Prostate gland (tissue), 2 donors: Measurements from ENCODE around the gene MAML2. TPM values are rescaled to one million over a fixed set of nuclear protein-coding genes. Genes with fewer than 3 reads are reported as not detected.

Experiments used
- DNase-seq: peaks from one replicate; pipeline ENCODE4 v3.0.0-alpha.2; 2019; ENCODE audit warnings: low spot score
- H3K27ac ChIP-seq, 2 donors: fragments of 200-600 bp; sonication (generic); 2 replicates each; pipeline ENCODE4 v1.5.1; 2017 to 2019
- H3K27me3 ChIP-seq: fragments of 200-600 bp; sonication (generic); replicated peaks from 2 replicates; pipeline ENCODE4 v1.5.1; 2019; ENCODE audit not compliant: insufficient read depth
- H3K36me3 ChIP-seq, 2 donors: fragments of 200-600 bp; sonication (generic); 1 replicate in 1 of 2; 2 replicates in 1 of 2; pipeline versions ENCODE4 v1.5.1 to v1.8.1; 2017 to 2019
- H3K4me1 ChIP-seq: fragments of 200-600 bp; sonication (generic); replicated peaks from 2 replicates; pipeline ENCODE4 v1.5.1; 2019
- H3K4me3 ChIP-seq, 2 donors: fragments of 200-600 bp; sonication (generic); 2 replicates each; pipeline ENCODE4 v1.5.1; 2017 to 2019
- H3K9me3 ChIP-seq: fragments of 200-600 bp; sonication (generic); 2 replicates; pipeline ENCODE4 v1.5.1; 2017
- POLR2A ChIP-seq: fragments of 450-650 bp; IDR thresholded peaks from one replicate; pipeline ENCODE4 v1.6.1; 2016; ENCODE audit warnings: antibody characterized with exemption, mild to moderate bottlenecking
- POLR2AphosphoS5 ChIP-seq: sonication (generic); formaldehyde crosslinking; IDR thresholded peaks from one replicate; pipeline ENCODE4 v1.6.1; 2017; ENCODE audit warnings: antibody characterized with exemption
- WGBS: methylation state at CpG from one replicate; pipeline ENCODE4 v1.1.5; 2018; 5-methylcytosine and 5-hydroxymethylcytosine counted together
- intact Hi-C: fragments of 100-400 bp; cut with DNase I; formaldehyde crosslinking; loops from one replicate; pipeline ENCODE4 v1.14.2; 2022
- total RNA-seq, 2 donors: library from RNA; depleted of rRNA; stranded (reverse); fragments of >200 nt; gene quantifications; one replicate each; pipeline ENCODE4 v1.1.0, GENCODE V29; 2016
- TF ChIP-seq, protein P1 (sequence below), 4 experiments: fragments of 200-600 bp in 2 of 4; fragments of 450-650 bp in 2 of 4; sonication (generic) in 2 of 4; IDR thresholded peaks; 1 replicate in 3 of 4; 2 replicates in 1 of 4; pipeline ENCODE4 v1.5.1; 2016 to 2019; ENCODE audit warnings: antibody characterized with exemption in 4 of 4, mild to moderate bottlenecking in 2 of 4, moderate library complexity in 2 of 4

The MAML2 gene
- total RNA-seq, 2 donors from 2014 or later, result 28.9 to 30.4 TPM

DNA sequence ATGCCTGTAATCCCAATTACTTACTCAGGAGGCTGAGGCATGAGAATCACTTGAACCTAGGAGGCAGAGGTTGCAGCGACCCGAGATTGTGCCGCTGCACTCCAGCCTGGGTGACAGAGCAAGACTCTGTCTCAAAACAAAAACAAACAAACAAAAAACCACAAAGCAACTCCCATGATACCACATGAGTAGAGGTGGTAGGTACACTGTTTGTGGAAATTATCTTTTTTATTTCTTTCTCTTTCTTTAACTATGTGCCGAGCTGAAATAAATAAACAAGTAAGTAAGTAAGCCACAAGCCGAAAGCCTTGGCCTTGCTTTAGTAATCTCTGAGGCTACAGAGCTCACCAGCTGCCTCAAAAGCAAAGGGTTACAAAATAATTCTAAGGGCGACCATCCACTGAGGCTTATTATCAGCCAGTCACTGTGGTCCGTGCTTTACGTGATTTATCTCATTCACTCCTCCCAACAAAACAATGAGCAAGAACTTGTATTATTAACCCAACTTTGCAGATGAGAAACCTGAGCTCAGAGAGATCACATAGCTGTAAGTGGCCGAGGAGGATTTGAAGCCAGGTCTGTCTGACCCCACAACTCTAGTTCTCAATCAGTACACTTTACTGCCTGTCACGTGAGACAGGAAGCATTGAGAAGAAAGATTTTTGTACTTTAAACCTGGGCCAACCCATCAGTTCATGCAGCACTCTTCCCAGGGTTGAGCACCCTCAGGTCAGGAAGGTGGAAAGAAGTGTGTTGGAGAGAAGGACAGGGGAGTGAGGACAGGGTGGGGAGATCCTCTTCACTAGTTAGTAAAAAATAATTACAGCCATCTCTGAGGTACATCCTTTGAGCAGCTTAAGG, 349.3 kb downstream of the MAML2 start:
- WGBS, result 80% methylated on average over 10 of the region's 10 CpGs

DNA sequence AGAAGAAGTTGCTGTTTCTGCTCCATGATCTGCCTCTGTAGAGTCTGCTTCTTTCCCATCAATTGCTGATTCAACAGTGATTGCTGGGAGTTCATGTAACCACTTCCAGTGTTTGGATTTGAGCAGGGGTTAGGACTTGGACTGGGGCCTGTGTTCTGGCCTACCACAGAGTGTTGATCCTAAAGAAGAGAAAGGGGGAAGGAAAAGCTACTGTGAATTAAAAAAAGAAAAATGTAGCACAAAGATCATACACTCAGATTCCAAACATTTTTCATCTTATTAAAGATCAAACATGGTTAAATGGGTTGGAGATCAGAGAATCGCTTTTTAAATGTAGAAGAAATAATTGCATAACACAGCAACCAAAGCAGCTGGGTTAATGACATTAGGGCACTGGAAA, 351.4 kb downstream of the MAML2 start:
- no peaks in the 10 kb centered on the region for H3K9me3 ChIP-seq
- TF ChIP-seq, protein P1, sequence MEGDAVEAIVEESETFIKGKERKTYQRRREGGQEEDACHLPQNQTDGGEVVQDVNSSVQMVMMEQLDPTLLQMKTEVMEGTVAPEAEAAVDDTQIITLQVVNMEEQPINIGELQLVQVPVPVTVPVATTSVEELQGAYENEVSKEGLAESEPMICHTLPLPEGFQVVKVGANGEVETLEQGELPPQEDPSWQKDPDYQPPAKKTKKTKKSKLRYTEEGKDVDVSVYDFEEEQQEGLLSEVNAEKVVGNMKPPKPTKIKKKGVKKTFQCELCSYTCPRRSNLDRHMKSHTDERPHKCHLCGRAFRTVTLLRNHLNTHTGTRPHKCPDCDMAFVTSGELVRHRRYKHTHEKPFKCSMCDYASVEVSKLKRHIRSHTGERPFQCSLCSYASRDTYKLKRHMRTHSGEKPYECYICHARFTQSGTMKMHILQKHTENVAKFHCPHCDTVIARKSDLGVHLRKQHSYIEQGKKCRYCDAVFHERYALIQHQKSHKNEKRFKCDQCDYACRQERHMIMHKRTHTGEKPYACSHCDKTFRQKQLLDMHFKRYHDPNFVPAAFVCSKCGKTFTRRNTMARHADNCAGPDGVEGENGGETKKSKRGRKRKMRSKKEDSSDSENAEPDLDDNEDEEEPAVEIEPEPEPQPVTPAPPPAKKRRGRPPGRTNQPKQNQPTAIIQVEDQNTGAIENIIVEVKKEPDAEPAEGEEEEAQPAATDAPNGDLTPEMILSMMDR (IDR thresholded peaks at IDR 0.05), result no peak
- TF ChIP-seq POLR2AphosphoS5 (no peak), POLR2A (no peak)
- 58% methylated on average over 1 of the region's 1 CpG for WGBS
- no peaks in the 10 kb centered on the region for H3K36me3 ChIP-seq
- intact Hi-C loops, result no loop called here
- H3K4me1 ChIP-seq, result no peaks in the 10 kb centered on the region
- H3K4me3 ChIP-seq, result no peak overlapping the region
- H3K27ac ChIP-seq, result no peak overlapping the region
- DNase-seq, result no peak
- H3K27me3 ChIP-seq, result no peaks in the 10 kb centered on the region

More for the DNA sequence above, 349.3 kb downstream of the MAML2 start:
- Histone ChIP-seq H3K27ac (no peak overlapping the region), H3K36me3 (no peaks in the 10 kb centered on the region), H3K4me1 (no peaks in the 10 kb centered on the region), H3K9me3 (no peaks in the 10 kb centered on the region), H3K27me3 (no peaks in the 10 kb centered on the region), H3K4me3 (no peak overlapping the region)
- DNase-seq, result no peak
- TF ChIP-seq POLR2AphosphoS5 (no peak), POLR2A (no peak)
- TF ChIP-seq, protein P1 (IDR thresholded peaks at IDR 0.05), result no peak
- intact Hi-C loops, result no loop called here

- Histone ChIP-seq H3K9me3 (no peaks in the 10 kb centered on the region), H3K36me3 (no peaks in the 10 kb centered on the region), H3K4me1 (no peaks in the 10 kb centered on the region), H3K4me3 (no peak overlapping the region), H3K27me3 (no peaks in the 10 kb centered on the region), H3K27ac (no peak overlapping the region)
- 67% methylated on average over 1 of the region's 1 CpG for WGBS
- TF ChIP-seq POLR2AphosphoS5 (no peak), POLR2A (no peak)
- TF ChIP-seq, protein P1 (IDR thresholded peaks at IDR 0.05), result no peak
- intact Hi-C loops, result no loop called here
- DNase-seq, result no peak
Measured at GRCh38 chr11:95991101-95991500, 351.9 kb downstream of the MAML2 start.

- no peaks in the 10 kb centered on the region for H3K36me3 ChIP-seq
- no peaks in the 10 kb centered on the region for H3K4me1 ChIP-seq
- H3K4me3 ChIP-seq, result no peak overlapping the region
- H3K27ac ChIP-seq, result no peak overlapping the region
- no peaks in the 10 kb centered on the region for H3K9me3 ChIP-seq
- intact Hi-C loops, result no loop called here
- TF ChIP-seq POLR2A (no peak), POLR2AphosphoS5 (no peak)
- TF ChIP-seq, protein P1 (IDR thresholded peaks at IDR 0.05), result no peak
- 76% methylated on average over 1 of the region's 1 CpG for WGBS
- H3K27me3 ChIP-seq, result no peaks in the 10 kb centered on the region
- DNase-seq, result no peak
Measured at GRCh38 chr11:95989780-95990179, 353.2 kb downstream of the MAML2 start.
